NCI-H2227 (cell line): ENCODE data around the gene PLA2G4F.

ENCODE experiments used
- DNase-seq: peaks from one replicate; lab custom pipeline; 2025; ENCODE audit not compliant: unreplicated experiment; lab: John Stamatoyannopoulos, UW

PLA2G4F gene

GRCh38 chr15:42134617-42135245, 21.7 kb downstream of the PLA2G4F start:
- DNase-seq: no peak

DNA sequence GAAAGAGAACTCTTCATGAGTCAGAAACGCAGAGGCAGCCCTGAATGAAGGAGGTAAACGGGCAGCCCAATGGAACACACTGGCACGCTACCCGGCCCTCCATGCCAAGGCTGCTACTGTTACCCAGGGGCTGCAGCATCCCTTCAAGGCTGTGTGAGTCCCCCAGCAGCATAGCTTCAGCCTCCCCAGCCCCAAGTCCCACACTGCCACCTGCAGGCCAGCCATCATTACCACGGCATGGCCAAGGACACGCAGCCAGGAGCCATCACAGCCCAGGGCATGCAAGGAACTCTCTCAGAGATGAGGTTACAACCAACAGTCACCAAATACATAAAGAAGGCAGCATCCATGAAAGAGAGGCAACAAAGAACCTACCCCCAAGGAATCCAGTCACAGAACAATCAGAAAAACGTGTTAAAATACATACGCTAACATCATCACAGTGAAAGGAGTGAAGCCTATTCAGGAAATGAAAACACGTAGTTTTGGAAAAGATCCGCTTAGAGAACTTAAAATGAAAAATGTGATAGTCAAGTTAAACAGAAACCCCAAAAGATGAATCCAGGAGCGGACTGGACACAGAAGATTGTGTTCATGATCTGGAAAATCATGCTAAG, 22.4 kb downstream of the PLA2G4F start:
- DNase-seq: peak; percentile 33

- no peak for DNase-seq
Observed at GRCh38 chr15:42133356-42133755, 23.1 kb downstream of the PLA2G4F start.

DNA sequence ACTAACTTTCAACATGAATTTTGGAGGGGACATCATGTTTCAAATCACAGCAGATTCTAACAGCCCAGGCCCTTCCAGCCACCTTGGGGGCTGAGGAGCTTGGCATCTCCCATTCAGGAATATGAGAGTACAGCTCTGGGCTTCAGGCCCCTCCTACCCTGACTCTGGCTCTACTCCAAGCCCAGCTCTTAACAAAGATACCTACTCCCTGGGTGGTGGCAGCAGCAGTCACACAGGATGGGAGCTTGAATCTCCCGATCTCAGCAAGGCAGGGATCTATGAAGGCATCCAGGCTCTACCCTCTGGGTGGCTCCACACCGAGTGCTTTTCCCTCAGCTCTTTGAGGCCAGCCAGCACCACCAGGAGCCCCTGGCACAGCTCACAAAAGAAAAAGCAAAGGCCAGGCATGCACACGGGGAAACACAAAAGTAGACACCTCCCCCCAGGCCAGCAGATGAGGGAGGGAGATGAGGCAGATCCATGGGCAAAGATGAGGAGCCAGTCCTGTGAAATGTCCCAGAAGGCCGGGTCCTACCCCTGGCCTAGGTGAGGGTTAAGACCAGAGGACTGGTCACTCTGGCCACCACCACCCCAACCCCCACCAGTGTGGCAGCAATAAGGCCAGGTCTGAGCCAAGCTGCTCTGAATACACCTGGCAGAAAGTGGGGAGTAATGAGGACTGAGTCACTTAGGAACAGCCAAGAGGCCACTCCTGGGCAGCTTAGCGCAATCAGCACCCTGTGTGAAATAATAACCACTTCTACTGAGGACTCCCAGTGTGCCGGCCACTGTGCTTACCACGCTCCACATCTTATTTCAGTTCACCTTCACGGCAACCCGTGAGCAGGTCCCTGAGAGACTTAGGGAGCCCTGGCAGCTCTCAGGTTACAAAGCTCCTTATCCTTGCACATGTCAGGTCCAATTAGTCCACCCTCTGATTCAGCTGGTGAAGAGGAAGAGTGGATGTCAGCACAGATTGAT, 24.3 kb downstream of the PLA2G4F start:
- peak; percentile 7 for DNase-seq

- no peak for DNase-seq
Observed at GRCh38 chr15:42131006-42131405, 25.4 kb downstream of the PLA2G4F start.

- DNase-seq: no peak
Observed at GRCh38 chr15:42130246-42130986, 26.0 kb downstream of the PLA2G4F start.

DNA sequence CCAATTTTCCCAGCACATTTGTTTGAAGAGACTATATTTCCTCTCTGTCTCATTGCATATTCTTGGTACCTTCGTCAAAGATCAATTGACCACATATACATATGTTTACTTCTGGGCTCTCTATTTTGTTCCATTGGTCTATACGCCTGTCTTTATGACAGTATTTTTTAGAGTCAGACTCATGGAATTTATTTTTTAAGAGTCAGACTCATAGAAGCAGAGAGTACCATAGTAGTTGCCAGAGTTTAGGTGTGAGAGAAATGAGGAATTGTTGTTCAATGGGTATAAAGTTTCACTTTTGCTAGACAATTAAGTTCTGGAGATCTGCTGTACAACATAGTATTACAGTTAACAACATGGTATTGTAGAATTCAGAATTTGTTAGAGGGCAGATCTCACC, 27.1 kb downstream of the PLA2G4F start:
- no peak for DNase-seq

- DNase-seq: no peak
Observed at GRCh38 chr15:42128476-42128875, 28.0 kb downstream of the PLA2G4F start.

GRCh38 chr15:42123546-42123945, 32.9 kb downstream of the PLA2G4F start:
- DNase-seq: no peak

DNA sequence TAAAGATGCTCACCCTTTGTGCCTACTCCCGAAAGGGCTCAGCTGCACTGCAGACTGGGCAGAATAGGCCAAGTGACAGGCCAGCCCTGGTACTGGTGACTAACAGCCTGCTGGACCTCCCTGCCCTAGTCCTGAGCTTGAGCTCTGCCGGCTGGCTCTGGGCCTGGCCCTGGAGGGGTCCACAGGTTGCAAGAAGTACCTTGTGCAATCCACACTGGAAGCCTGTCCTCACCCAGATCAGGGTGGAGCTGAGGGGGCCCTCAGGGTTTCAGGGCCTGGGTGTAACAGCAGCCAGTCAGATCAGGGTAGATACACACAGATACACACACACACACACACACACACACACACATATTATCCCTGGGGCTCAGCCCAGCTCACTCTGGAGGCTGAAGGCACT, 34.8 kb downstream of the PLA2G4F start:
- no peak for DNase-seq

DNA sequence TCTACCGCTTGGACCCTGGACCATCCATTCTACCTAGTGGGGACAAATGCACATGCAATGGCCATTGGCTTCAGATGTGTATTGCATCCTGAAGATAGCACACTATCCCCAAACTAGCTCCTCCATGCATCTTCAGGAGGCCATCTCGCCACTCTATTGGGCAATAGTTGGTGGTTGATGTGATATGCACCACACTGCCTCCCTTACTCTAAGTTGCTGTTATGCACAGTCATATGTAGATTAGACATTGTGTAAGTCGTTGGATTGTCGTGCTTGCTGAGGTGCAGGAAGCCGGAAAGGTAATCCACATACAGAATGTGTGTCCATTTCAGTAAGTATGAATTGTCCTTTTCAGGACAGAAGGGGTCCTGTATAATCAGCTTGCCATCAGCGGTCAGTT, 35.4 kb downstream of the PLA2G4F start:
- no peak for DNase-seq

- no peak for DNase-seq
Observed at GRCh38 chr15:42120285-42120684, 36.2 kb downstream of the PLA2G4F start.

DNA sequence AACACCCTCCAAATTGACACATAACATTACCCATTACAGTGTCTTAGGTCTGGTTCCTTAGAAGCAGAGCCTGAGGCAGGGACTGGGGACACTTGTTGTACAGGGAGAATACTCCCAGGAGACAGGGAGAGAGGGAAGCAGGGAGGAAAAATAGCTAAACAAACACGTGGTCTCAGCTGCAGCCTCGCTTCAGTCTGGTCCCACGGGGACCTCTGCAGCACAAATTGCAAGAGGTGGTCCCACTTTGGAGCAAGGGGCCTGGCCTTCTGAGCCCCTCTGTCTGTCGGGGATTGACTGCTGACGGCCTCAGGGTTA, 37.0 kb downstream of the PLA2G4F start:
- DNase-seq: no peak

DNA sequence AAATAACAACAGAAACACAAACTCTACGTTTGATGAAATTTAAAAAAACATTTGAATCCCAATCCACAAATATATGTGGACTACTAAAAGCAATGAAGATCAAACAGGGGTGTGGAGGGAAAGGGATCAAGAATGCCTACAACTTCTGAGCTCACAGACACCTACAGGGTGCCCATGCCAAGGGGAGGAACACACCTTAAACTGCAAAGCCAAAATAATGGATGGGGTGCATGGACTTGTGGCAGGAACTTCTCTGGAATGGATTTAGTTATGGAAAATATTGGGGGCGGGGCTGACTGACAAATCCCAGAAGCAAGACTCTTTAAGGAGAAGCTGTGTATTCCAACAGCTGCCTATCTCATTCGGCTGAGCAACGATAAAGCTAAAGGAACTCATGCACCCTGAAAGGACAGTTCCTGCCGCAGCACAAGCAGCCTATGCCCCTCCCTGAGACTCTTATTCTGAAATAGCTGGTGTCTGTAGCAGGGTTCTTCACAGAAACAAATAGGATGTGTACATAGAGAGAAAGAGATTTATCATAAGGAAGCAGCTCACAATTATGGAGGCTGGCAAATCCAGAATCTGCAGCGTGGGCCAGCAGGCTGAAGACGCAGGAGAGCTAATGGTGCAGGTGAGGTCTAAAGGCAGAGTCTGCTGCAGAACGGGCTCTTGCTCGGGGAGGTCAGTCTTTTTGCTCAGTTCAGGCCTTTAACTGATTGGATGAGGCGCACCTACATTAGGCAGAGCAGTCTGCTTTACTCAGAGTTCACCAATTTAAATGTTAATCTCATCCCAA, 37.6 kb downstream of the PLA2G4F start:
- DNase-seq: no peak

DNA sequence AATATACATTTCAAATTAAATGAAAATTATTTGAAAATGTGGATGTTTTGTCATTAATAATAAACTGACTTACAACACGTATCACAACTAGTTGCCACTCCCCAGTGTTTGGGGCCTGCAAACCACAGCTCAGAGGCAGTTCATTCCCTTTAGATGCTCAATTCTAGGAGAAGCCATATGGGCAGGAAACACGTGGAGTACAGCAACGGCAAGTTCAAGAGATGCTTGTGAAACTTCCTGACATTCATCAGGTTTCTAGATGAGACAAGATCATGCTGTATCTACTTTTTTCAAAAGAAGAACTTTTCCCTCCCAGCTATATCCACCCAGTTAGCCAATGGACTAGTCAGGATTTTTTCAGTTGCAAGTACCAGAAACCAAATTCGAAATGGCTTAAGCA, 44.5 kb downstream of the PLA2G4F start:
- no peak for DNase-seq

- DNase-seq: no peak
Observed at GRCh38 chr15:42110367-42110766, 46.1 kb downstream of the PLA2G4F start.

GRCh38 chr15:42108806-42109205, 47.6 kb downstream of the PLA2G4F start:
- no peak for DNase-seq

DNA sequence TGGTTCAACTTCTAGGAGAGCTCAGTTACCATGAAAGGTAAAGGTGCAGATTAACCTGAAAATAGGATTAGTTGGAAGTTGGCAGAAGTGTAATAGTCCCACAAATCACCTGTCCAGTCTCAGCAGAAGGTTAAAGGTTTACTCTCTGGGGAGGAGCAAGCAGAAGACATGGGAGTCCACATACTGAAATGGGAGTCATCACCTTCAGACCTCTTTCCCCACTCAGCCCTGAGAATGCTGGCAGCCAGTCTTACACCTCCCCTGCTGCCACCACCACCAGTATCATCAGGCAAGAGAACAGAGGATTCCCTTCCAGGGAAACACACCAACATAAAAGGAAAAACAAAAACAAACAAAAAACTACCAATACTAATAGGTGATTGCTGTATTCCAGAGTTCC, 48.2 kb downstream of the PLA2G4F start:
- DNase-seq: no peak

GRCh38 chr15:42107473-42107872, 49.0 kb downstream of the PLA2G4F start:
- DNase-seq: no peak

- DNase-seq: no peak
Observed at GRCh38 chr15:42106288-42106687, 50.1 kb downstream of the PLA2G4F start.
